ENCODE measurements around the gene CCT4. TPM values are rescaled to one million over a fixed set of nuclear protein-coding genes. Genes with fewer than 3 reads are reported as not detected.
A peak's percentile ranks its signal among the peaks of the same experiment; 100 is the strongest.
"Not testable (repeated sequence)": the region's sequence is repeated elsewhere in the genome, so short reads cannot be mapped to it uniquely, and the experiment has no call there.

CCT4 gene
- 78.9 TPM for total RNA-seq

- DNase-seq (ENCODE audit: low spot score): peak; percentile 93
- intact Hi-C loops (cut with DNase I): no loop called here
- peak; percentile 95 for ATAC-seq
Measured at GRCh38 chr2:61888267-61889055, at the start of gene CCT4. CCT4 (minus strand) TSS chr2:61888656; CDS start chr2:61888507, 149 bp downstream.

- intact Hi-C loops (cut with DNase I): no loop called here
- ATAC-seq: no peak
- no peak for DNase-seq (ENCODE audit: low spot score)
Measured at GRCh38 chr2:61937886-61938285, 49.4 kb upstream of the CCT4 start.

GRCh38 chr2:61937098-61937497, 48.6 kb upstream of the CCT4 start:
- intact Hi-C loops (cut with DNase I): no loop called here
- ATAC-seq (no peak), DNase-seq (ENCODE audit: low spot score) (no peak)

- no peak for ATAC-seq
- intact Hi-C loops (cut with DNase I): no loop called here
- no peak for DNase-seq (ENCODE audit: low spot score)
Measured at GRCh38 chr2:61928826-61929461, 40.5 kb upstream of the CCT4 start.

- DNase-seq (ENCODE audit: low spot score): no peak
- ATAC-seq: no peak
- intact Hi-C loops (cut with DNase I): no loop called here
Measured at GRCh38 chr2:61926531-61927477, 38.3 kb upstream of the CCT4 start.

GRCh38 chr2:61924895-61925663, 36.6 kb upstream of the CCT4 start:
- DNase-seq (ENCODE audit: low spot score): no peak
- ATAC-seq: no peak
- intact Hi-C loops (cut with DNase I): no loop called here

GRCh38 chr2:61922714-61923113, 34.3 kb upstream of the CCT4 start:
- ATAC-seq (no peak), DNase-seq (ENCODE audit: low spot score) (no peak)
- intact Hi-C loops (cut with DNase I): no loop called here

- ATAC-seq (no peak), DNase-seq (ENCODE audit: low spot score) (no peak)
- intact Hi-C loops (cut with DNase I): no loop called here
Measured at GRCh38 chr2:61920548-61920947, 32.1 kb upstream of the CCT4 start.

GRCh38 chr2:61914794-61915193, 26.3 kb upstream of the CCT4 start:
- intact Hi-C loops (cut with DNase I); ATAC-seq: not testable (repeated sequence)

GRCh38 chr2:61911510-61911909, 23.1 kb upstream of the CCT4 start:
- intact Hi-C loops (cut with DNase I): no loop called here
- ATAC-seq: no peak
- DNase-seq (ENCODE audit: low spot score): no peak

More at GRCh38 chr2:61914794-61915193, 26.3 kb upstream of the CCT4 start:
- DNase-seq (ENCODE audit: low spot score): not testable (repeated sequence)

- intact Hi-C loops (cut with DNase I): no loop called here
- ATAC-seq (no peak), DNase-seq (ENCODE audit: low spot score) (no peak)
Measured at GRCh38 chr2:61910603-61911002, 22.1 kb upstream of the CCT4 start.

- DNase-seq (ENCODE audit: low spot score) (no peak), ATAC-seq (no peak)
- intact Hi-C loops (cut with DNase I): no loop called here
Measured at GRCh38 chr2:61909116-61909515, 20.7 kb upstream of the CCT4 start.

GRCh38 chr2:61906186-61906470, 17.7 kb upstream of the CCT4 start:
- ATAC-seq (no peak), DNase-seq (ENCODE audit: low spot score) (no peak)
- intact Hi-C loops (cut with DNase I): no loop called here

GRCh38 chr2:61905372-61906185, 17.1 kb upstream of the CCT4 start, which contains the start of gene COMMD1:
COMMD1 (plus strand) TSS chr2:61905674; CDS start chr2:61905679, 5 bp downstream.
- intact Hi-C loops (cut with DNase I): no loop called here
- peak; percentile 88 for DNase-seq (ENCODE audit: low spot score)
- ATAC-seq: peak; percentile 97

- intact Hi-C loops (cut with DNase I): no loop called here
- ATAC-seq (no peak), DNase-seq (ENCODE audit: low spot score) (no peak)
Measured at GRCh38 chr2:61900281-61900680, 11.8 kb upstream of the CCT4 start.

GRCh38 chr2:61898810-61899209, 10.4 kb upstream of the CCT4 start:
- DNase-seq (ENCODE audit: low spot score): no peak
- no peak for ATAC-seq
- intact Hi-C loops (cut with DNase I): no loop called here

- intact Hi-C loops (cut with DNase I): no loop called here
- no peak for DNase-seq (ENCODE audit: low spot score)
- ATAC-seq: no peak
Measured at GRCh38 chr2:61887717-61888266, 664 bp downstream of the CCT4 start.

Measured in sciatic nerve (tissue), 2 donors.